Measurements from ENCODE around the gene BMP6. TPM values are rescaled to one million over a fixed set of nuclear protein-coding genes. Genes with fewer than 3 reads are reported as not detected.
"Not testable (repeated sequence)": the region's sequence is repeated elsewhere in the genome, so short reads cannot be mapped to it uniquely, and the experiment has no call there.

BMP6 gene
- polyA plus RNA-seq, 4 donors = 3.7 to 7.6 (median 7.3) TPM

DNA sequence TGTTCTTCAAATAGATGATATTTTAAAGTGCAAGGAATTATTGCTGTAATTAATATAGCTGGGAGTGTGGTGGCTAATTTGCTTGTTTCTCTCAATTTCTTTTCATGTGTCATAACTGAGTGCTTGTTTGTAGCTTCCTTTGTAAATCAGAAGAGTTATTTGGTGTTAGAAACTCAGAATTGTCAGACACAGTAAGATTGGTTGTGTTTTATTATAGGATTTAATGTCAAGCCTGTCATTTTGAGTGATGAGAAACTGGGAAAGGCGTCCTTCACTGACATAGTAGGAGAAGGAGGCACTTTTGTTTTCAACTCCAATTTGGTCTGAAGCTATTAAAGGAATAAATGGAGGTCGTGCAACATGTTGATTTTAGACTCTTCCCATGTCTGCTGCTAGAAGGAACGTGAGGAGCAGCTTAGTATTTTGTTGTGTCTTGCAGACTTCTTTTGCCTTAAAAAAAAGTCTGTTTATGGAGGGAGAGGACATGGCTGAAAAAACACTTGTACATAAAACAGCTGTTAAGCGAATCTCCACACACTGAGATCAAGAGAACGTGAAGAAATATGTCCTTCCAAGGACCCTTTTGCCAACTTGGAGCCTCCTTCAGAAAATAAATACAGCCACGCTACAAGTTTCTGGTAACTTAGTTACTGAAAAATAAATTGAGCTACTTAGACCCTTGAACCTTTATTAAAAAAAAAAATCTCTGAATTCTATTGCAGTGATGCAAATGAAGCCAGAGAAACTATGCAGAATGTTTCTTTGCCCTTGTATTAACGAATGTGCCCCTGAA is 59.5 kb downstream of the BMP6 start:
- DNase-seq (ENCODE audit: low read depth in 4 of 4, low spot score in 3 of 4) = peak in 1 of 4 donors; percentile 46

DNA sequence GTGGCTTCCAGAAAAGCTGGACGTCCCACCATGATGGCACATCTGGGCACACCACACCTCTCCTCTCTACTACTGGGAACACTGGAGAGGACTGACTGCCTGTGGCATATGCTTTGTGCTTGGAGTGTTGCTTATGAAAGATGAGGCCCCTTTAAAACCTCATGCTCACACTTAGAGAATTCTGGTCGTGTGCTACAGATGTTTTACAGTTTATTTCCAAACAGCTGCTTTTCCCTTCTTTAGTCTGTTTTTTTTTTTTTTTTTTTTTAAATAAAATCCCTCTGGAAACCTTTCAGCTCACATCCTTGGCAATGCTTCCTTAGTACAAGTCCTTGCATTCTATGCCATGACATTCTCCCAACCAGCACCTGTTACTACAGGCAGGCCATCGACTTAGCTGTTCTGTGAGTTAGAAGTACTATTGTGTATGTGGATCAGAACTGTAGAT is 60.3 kb downstream of the BMP6 start:
- DNase-seq (ENCODE audit: low read depth in 4 of 4, low spot score in 3 of 4) = no peak

GRCh38 chr6:7787137-7787608 is 61.3 kb downstream of the BMP6 start:
- no peak for DNase-seq (ENCODE audit: low read depth in 4 of 4, low spot score in 3 of 4)

DNA sequence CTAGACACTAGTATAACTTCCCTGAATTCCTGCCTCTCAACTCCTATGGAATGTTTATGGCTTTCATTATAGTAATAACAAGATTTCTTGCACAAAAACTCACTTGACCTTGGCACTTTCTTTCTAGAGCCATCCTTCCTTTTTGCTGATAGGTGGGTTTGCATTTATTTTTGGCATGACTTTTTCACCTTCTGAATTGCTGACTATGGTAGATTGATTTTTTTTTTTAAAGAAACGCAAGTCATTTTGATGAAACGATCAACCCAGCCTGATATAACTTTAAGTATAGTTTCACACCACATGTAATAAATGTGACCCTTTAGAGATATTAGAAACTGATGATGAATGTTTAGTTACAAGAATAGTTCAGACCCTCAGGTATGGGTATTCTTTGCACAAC is 61.8 kb downstream of the BMP6 start:
- DNase-seq (ENCODE audit: low read depth in 4 of 4, low spot score in 3 of 4) = no peak

DNA sequence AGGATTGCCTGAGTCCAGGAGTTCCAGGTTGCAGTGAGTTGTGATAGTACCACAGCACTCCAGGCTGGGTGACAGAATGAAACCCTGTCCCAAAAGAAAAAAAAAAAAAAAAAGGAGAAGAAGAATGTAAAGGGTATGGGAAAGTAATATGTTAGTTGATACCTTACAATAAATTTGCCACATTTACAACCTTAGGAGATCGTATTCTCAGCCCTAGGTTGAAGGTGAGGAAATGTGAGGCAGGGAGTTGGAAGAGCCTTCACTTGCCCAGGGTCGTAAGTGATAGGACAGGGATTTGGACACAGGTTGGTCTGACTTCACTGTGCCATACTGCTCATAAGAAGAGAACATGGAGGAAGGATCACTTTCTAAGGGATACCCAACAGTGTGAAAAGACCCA is 68.6 kb downstream of the BMP6 start:
- DNase-seq (ENCODE audit: low read depth in 4 of 4, low spot score in 3 of 4) = no peak

- no peak for DNase-seq (ENCODE audit: low read depth in 4 of 4, low spot score in 3 of 4)
Measured at GRCh38 chr6:7797386-7797785, 71.5 kb downstream of the BMP6 start.

GRCh38 chr6:7798751-7799150 is 72.9 kb downstream of the BMP6 start:
- no peak for DNase-seq (ENCODE audit: low read depth in 4 of 4, low spot score in 3 of 4)

DNA sequence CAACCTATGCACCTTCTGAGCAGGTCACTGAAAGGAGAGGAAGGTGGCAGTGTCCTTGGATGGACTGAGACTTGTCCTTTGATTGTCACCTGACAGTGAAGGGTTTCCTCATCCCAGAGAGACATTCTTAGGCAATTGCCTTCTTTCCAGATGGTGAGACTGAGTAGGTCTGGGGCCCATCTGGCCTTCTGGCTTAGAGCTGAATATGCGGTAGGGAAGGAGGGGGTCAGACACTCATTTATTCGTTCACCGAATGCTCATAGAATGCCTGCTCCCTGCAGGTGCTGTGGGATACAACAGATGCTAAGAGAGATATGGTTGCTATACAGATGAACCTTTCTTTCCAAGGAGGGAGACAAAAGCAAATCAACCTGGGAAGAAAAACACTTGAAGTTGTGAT is 76.8 kb downstream of the BMP6 start:
- DNase-seq (ENCODE audit: low read depth in 4 of 4, low spot score in 3 of 4) = no peak

- no peak for DNase-seq (ENCODE audit: low read depth in 4 of 4, low spot score in 3 of 4)
Measured at GRCh38 chr6:7803214-7803613, 77.3 kb downstream of the BMP6 start.

DNA sequence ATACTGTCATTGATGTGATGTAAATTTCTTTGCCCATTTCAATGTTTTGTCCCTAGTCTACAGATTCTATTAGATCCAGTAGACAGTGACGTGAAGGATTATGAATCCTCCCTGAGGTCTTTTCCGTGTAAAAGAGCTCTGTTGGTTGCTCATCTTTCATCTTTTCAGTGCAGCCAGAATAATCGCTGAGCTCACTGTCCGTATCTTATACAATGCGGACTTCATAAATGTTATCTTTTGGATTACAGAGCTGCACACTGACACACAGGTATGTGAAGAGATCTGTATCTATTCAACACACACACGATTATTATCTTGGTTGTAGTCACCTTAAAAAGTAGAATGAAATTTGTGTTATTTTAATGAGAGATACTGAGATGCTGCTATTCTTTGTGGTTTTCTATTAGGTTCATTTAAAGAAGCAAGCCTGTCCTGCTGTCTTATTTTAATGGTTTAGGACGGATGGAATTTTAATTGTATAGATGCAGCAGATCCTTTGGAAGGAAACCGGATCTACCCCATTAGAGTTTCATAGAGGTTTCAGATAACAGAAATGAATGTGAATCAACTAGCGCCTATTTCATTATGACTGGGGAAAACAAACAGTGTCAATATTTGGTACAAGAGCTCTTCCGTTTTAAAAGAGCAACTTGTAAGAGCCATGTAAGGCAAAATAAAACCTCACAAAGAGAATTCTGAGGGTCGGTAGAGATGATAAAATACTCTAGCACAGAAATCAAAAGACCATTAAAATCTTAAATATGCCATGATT is 79.4 kb downstream of the BMP6 start:
- DNase-seq (ENCODE audit: low read depth in 4 of 4, low spot score in 3 of 4) = no peak

- DNase-seq (ENCODE audit: low read depth in 4 of 4, low spot score in 3 of 4) = no peak
Measured at GRCh38 chr6:7805850-7806214, 79.9 kb downstream of the BMP6 start.

- DNase-seq (ENCODE audit: low read depth in 4 of 4, low spot score in 3 of 4) = no peak
Measured at GRCh38 chr6:7806711-7807110, 80.8 kb downstream of the BMP6 start.

GRCh38 chr6:7809346-7809745 is 83.4 kb downstream of the BMP6 start:
- no peak for DNase-seq (ENCODE audit: low read depth in 4 of 4, low spot score in 3 of 4)

DNA sequence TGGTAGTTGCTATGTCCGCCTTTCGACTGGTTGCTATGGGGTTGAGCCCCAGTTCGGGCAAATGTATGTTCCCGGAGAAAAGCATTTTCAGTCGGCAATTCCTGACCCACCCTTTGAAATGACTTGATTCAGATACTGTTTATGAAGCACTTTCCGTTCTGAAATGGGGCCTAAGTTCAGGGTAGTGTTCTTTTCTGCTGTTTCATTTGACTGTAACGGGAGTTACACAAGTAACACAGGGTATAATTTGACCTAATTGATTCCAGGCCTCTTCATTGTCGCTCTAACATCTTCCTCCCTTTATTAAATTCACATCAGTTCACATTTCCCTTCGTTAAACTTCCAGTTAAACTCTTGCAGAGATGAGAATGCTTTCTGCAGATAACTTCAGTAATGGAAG is 85.5 kb downstream of the BMP6 start:
- no peak for DNase-seq (ENCODE audit: low read depth in 4 of 4, low spot score in 3 of 4)

DNA sequence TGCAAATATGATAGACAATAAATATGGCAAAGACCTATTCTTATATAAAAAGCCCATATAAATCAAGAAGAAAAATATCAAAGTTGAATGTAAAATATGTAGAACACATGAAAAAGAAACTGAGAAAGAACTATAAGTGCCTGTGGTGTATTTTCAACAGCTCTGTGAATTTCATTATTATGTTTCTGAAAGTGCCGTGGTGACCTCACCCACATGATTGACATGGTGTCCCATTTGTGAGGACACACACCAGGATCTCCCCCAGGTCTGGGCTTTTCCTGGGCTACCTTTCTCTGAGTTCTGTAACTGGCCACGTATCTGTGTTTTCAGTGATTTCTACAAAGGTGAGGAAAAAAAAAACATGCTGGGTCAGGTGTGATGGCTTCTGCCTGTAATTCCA is 86.7 kb downstream of the BMP6 start:
- DNase-seq (ENCODE audit: low read depth in 4 of 4, low spot score in 3 of 4) = no peak

GRCh38 chr6:7813193-7813592 is 87.3 kb downstream of the BMP6 start:
- no peak for DNase-seq (ENCODE audit: low read depth in 4 of 4, low spot score in 3 of 4)

- DNase-seq (ENCODE audit: low read depth in 4 of 4, low spot score in 3 of 4) = no peak
Measured at GRCh38 chr6:7813704-7814103, 87.8 kb downstream of the BMP6 start.

- DNase-seq (ENCODE audit: low read depth in 4 of 4, low spot score in 3 of 4) = no peak
Measured at GRCh38 chr6:7815716-7816115, 89.8 kb downstream of the BMP6 start.

GRCh38 chr6:7817184-7817583 is 91.3 kb downstream of the BMP6 start:
- DNase-seq (ENCODE audit: low read depth in 4 of 4, low spot score in 3 of 4) = not testable (repeated sequence)

DNA sequence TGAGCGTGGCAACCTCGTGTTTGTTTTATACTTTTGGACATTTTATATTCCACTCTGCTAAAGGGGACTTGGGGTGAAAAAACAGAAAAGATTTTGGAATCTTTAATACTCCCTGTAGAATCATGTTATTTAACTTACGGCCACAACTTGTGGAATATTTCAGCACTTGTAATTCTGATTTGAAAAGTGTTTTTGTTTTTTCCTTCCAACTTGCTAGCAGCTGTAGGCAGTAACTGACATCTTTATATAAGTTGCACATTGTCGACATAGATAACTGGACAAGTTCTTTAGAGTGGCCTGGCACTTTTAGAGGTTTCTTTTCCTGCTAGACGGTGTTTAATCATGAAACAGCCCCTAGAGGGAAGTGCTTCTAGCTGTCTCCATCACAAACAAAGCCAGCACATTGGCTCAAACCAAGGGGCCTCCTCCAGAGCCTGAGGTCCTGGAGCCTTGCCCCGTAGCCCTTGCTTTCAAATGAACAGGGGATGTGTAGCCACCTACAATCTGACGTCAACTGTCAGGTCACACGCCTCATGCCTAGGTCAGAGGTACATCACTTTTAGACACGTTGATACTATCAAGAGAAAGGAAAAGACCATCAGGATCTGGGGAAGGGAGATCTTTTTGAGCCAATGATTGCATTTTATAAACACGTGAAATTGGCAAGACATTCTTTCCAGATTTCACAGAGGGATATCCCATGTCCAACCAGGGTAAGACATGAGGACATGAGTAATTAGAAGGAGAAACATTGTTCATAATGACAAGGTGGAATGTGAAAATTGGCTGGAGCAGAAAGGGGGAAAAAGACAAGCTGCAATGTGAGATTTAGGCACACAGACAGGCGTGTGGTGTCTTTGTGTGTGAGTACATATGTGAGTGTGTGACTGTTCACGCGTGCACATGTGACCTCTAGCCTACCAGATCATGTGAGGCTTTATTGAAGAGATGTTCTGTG is 92.6 kb downstream of the BMP6 start:
- DNase-seq (ENCODE audit: low read depth in 4 of 4, low spot score in 3 of 4) = no peak

Data from left renal pelvis (tissue), 4 donors.